OCI-LY7 (cell line): ENCODE data around the gene PTTG2. TPM values are rescaled to one million over a fixed set of nuclear protein-coding genes. Genes with fewer than 3 reads are reported as not detected.

Experiments
- BruUV-seq: library from RNA; stranded (reverse); fragments of 400-500 nt; replicated peaks from 2 replicates; lab custom pipeline; 2021; lab: Mats Ljungman, UMichigan
- CTCF ChIA-PET: fragments of 300-600 bp; sonication (Branson Sonifier 250); formaldehyde crosslinking; loops from one replicate; lab custom pipeline; 2022; ENCODE audit warnings: antibody characterized with exemption; ENCODE audit not compliant: unreplicated experiment; lab: Charles Lee
- POLR2A ChIA-PET: fragments of 300-600 bp; sonication (Branson Sonifier 250); formaldehyde crosslinking; loops from one replicate; lab custom pipeline; 2022; ENCODE audit warnings: antibody characterized with exemption; lab: Charles Lee
- DNase-seq: peaks from one replicate; pipeline ENCODE4 v3.0.0-alpha.2; 2015; ENCODE audit warnings: low spot score
- H2AFZ ChIP-seq: fragments of 200-600 bp; sonication (generic), shearing (Covaris generic); 2 replicates; pipeline ENCODE4 v1.6.1; 2014; ENCODE audit warnings: mild to moderate bottlenecking, antibody characterized with exemption, low read length, moderate library complexity
- H3K27ac ChIP-seq: fragments of 200-600 bp; sonication (generic); 2 replicates; pipeline ENCODE4 v1.5.1; 2014; ENCODE audit warnings: mixed run types, low read depth, mild to moderate bottlenecking, moderate library complexity, low read length, inconsistent platforms; ENCODE audit not compliant: poor library complexity, severe bottlenecking
- H3K36me3 ChIP-seq: fragments of 200-600 bp; sonication (generic); 2 replicates; pipeline ENCODE4 v1.6.1; 2014; ENCODE audit warnings: mild to moderate bottlenecking, antibody characterized with exemption, low read length, moderate library complexity, mixed read lengths; ENCODE audit not compliant: insufficient read depth
- H3K4me1 ChIP-seq: fragments of 200-600 bp; sonication (generic); 2 replicates; pipeline ENCODE4 v1.5.1; 2014; ENCODE audit warnings: mild to moderate bottlenecking, low read length; ENCODE audit not compliant: insufficient read depth, poor library complexity, severe bottlenecking
- H3K4me2 ChIP-seq: fragments of 200-600 bp; sonication (generic); 2 replicates; pipeline ENCODE4 v1.6.1; 2014; ENCODE audit warnings: mild to moderate bottlenecking, low read length
- H3K4me3 ChIP-seq: fragments of 200-600 bp; sonication (generic); 2 replicates; pipeline ENCODE4 v1.5.1; 2014; ENCODE audit warnings: mild to moderate bottlenecking, low read depth, low read length; ENCODE audit not compliant: poor library complexity, severe bottlenecking
- H3K79me2 ChIP-seq: fragments of 200-600 bp; sonication (generic); 2 replicates; pipeline ENCODE4 v1.6.1; 2016; ENCODE audit warnings: low read depth, mild to moderate bottlenecking, low read length, moderate library complexity, mixed read lengths; ENCODE audit not compliant: insufficient read depth
- H3K9me2 ChIP-seq: fragments of 200-600 bp; sonication (generic); 2 replicates; pipeline ENCODE4 v1.6.1; 2016; ENCODE audit warnings: mild to moderate bottlenecking, low read length, mixed read lengths; ENCODE audit not compliant: insufficient read depth
- H3K9me3 ChIP-seq: fragments of 200-600 bp; sonication (generic); 2 replicates; pipeline ENCODE4 v1.6.1; 2014; ENCODE audit warnings: mild to moderate bottlenecking, mixed run types, low read length, mixed read lengths
- H4K20me1 ChIP-seq: fragments of 200-600 bp; sonication (generic); 2 replicates; pipeline ENCODE4 v1.6.1; 2014; ENCODE audit warnings: mild to moderate bottlenecking, antibody characterized with exemption, low read length, moderate library complexity, mixed read lengths; ENCODE audit not compliant: insufficient read depth
- EZH2phosphoT487 ChIP-seq: fragments of 200-600 bp; sonication (generic); IDR thresholded peaks from 2 replicates; pipeline ENCODE4 v1.6.1; 2018; ENCODE audit warnings: low read depth, borderline replicate concordance, mild to moderate bottlenecking, mixed run types, antibody characterized with exemption, low read length, moderate library complexity, mixed read lengths
- intact Hi-C: fragments of 100-400 bp; cut with micrococcal nuclease; formaldehyde crosslinking; loops from one replicate; pipeline ENCODE4 v1.10.0; 2022; ENCODE audit not compliant: unreplicated experiment
- total RNA-seq, 2 experiments: library from RNA; depleted of rRNA in 1 of 2; stranded (reverse); fragments of >200 nt in 1 of 2; shearing (Covaris generic) in 1 of 2; gene quantifications; 2 replicates each; pipeline ENCODE4 v1.2.3, GENCODE V29; 2014 to 2022
- TF ChIP-seq, protein P1 (sequence below): fragments of 200-600 bp; sonication (generic); conservative IDR thresholded peaks from 2 replicates; pipeline ENCODE4 v1.5.1; 2014; ENCODE audit warnings: mild to moderate bottlenecking, antibody characterized with exemption, low read length, moderate library complexity, mixed read lengths

PTTG2 gene
- total RNA-seq, 2 experiments from 2014 or later: 1.0 to 2.0 TPM

DNA sequence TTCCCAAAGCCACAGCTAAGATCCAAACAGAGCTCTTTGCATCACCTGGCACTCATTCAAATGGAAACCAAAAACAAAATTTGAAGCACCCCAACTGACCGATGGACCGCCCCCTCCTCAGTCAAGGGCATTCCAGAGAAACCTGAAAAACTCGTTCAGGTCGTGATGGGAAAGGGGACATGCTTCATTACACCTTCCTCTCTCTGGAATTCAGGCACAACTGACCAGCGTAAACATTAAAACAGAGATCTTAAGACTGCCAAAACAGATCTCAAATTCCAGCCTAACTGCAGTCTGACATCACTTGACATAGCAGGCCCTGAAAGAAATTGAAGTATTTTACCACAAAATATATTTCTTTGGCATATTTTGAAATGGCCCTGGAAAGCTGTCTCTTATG is 28.5 kb downstream of the PTTG2 start:
- ChIA-PET CTCF (interaction anchor here (0.7 to 1.0 kb wide), 2 partner anchors 10 to 21 kb away, joined by 3 read pairs; no protein-coding TSS in a partner anchor), POLR2A (interaction anchor here (0.6 to 7.4 kb wide), 6 partner anchors 8 to 140 kb away, joined by 3 to 105 read pairs (median 4); no protein-coding TSS in a partner anchor)
- no peak for DNase-seq
- H4K20me1 ChIP-seq: no peaks in the 10 kb centered on the region; the same call in none of the 2 replicates
- H3K9me3 ChIP-seq: no peaks in the 10 kb centered on the region; the same call in 1 of the 2 replicates
- intact Hi-C loops: loop anchor here (10.0 kb wide), 1 partner anchor 776 kb away; no protein-coding TSS in a partner anchor
- H3K4me1 ChIP-seq: peaks cover 94% of the 10 kb centered on the region
- peaks cover 98% of the 10 kb centered on the region for H3K79me2 ChIP-seq
- BruUV-seq: no TSS peak
- peak overlapping the region; percentile 58 for H3K4me3 ChIP-seq
- peak overlapping the region; percentile 76 for H3K4me2 ChIP-seq
- no peaks in the 10 kb centered on the region for H3K9me2 ChIP-seq
- H2AFZ ChIP-seq: no peak overlapping the region
- peaks cover 70% of the 10 kb centered on the region for H3K36me3 ChIP-seq
- H3K27ac ChIP-seq: peak overlapping the region; percentile 98
- TF ChIP-seq EZH2phosphoT487: no peak
- TF ChIP-seq, protein P1, sequence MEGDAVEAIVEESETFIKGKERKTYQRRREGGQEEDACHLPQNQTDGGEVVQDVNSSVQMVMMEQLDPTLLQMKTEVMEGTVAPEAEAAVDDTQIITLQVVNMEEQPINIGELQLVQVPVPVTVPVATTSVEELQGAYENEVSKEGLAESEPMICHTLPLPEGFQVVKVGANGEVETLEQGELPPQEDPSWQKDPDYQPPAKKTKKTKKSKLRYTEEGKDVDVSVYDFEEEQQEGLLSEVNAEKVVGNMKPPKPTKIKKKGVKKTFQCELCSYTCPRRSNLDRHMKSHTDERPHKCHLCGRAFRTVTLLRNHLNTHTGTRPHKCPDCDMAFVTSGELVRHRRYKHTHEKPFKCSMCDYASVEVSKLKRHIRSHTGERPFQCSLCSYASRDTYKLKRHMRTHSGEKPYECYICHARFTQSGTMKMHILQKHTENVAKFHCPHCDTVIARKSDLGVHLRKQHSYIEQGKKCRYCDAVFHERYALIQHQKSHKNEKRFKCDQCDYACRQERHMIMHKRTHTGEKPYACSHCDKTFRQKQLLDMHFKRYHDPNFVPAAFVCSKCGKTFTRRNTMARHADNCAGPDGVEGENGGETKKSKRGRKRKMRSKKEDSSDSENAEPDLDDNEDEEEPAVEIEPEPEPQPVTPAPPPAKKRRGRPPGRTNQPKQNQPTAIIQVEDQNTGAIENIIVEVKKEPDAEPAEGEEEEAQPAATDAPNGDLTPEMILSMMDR: no peak

DNA sequence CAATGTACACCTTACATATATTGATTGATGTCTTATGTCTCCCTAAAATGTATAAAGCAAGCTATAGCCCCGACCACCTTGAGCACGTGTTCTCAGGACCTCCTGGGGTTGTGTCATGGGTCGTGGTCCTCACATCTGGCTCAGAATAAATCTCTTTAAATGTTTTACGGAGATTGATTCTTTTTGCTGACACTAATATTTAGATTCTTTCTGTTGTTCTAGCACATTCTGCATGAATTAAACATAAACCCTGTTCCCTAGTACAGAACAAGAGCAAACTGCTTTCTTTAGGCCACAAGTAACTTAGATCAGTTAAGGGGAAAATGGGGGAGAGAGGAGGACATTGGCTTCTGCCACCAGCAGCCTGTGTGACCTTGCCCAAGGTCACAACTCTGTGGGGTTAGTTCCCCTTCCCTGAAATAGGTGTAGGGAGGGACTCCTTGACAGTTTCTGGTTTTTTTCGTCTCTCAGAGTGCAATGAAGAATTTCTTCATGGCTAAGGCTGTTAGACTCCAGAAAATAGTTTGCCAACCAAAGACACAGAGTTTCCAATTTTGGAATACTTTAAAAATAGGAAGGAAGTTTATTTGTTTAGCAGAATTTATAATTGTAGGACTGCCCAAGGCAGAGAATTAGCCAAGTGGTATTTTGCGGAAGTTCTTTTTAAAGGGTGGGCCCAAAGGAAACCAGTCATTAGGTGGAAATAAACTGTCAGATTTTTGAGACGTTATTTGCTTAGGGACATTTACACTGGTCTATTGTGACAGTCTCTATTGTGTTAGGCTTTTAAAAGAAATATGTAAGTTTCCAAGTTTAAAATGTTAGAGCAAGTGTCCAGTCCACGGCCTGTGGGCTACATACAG is 29.4 kb downstream of the PTTG2 start:
- BruUV-seq: no TSS peak
- peak overlapping the region; percentile 76 for H3K4me2 ChIP-seq
- no peaks in the 10 kb centered on the region for H3K9me2 ChIP-seq
- peak overlapping the region; percentile 98 for H3K27ac ChIP-seq
- no peak overlapping the region for H2AFZ ChIP-seq
- peaks cover 61% of the 10 kb centered on the region for H3K36me3 ChIP-seq
- TF ChIP-seq, protein P1: no peak
- no peak for TF ChIP-seq EZH2phosphoT487
- CTCF ChIA-PET: no interaction called here
- peaks cover 98% of the 10 kb centered on the region for H3K79me2 ChIP-seq
- DNase-seq: peak; percentile 84
- H3K4me1 ChIP-seq: peaks cover 95% of the 10 kb centered on the region
- POLR2A ChIA-PET: interaction anchor here (0.8 to 7.4 kb wide), 5 partner anchors 9 to 57 kb away, joined by 3 to 105 read pairs (median 3); no protein-coding TSS in a partner anchor
- H4K20me1 ChIP-seq: no peaks in the 10 kb centered on the region; the same call in 1 of the 2 replicates
- intact Hi-C loops: loop anchor here (1.0 to 10.0 kb wide), 4 partner anchors 10 to 1175 kb away; partner anchors contain the start of gene TMEM156
- peak overlapping the region; percentile 58 for H3K4me3 ChIP-seq
- no peaks in the 10 kb centered on the region for H3K9me3 ChIP-seq
